Mucosa of descending colon (tissue), 3 donors: Measurements from ENCODE around the gene ATXN7. TPM values are rescaled to one million over a fixed set of nuclear protein-coding genes. Genes with fewer than 3 reads are reported as not detected.

Source experiments
- ATAC-seq: fragments of 200-7000 bp; cut with Tn5 transposase; one replicate; pipeline ENCODE4 v1.9.1; 2020; ENCODE audit warnings: mild to moderate bottlenecking, moderate library complexity
- DNase-seq, 3 donors: peaks; one replicate each; pipeline ENCODE4 v3.0.0-alpha.2; 2020
- H3K36me3 ChIP-seq: fragments of 200-600 bp; one replicate; pipeline ENCODE4 v1.8.0; 2021; ENCODE audit warnings: low read depth, mild to moderate bottlenecking
- H3K4me1 ChIP-seq: fragments of 200-600 bp; one replicate; pipeline ENCODE4 v1.8.0; 2021; ENCODE audit warnings: low read depth, mild to moderate bottlenecking
- H3K4me3 ChIP-seq: fragments of 200-600 bp; one replicate; pipeline ENCODE4 v1.8.0; 2021; ENCODE audit warnings: mild to moderate bottlenecking
- H3K9me3 ChIP-seq: fragments of 200-600 bp; one replicate; pipeline ENCODE4 v1.8.0; 2021; ENCODE audit warnings: mild to moderate bottlenecking
- intact Hi-C, 2 donors: fragments of 100-400 bp; cut with DNase I in 1 of 2; cut with micrococcal nuclease in 1 of 2; formaldehyde crosslinking; loops; one replicate each; pipeline versions ENCODE4 v1.11.0 to v1.11.1; 2022; cut with DNase I, micrococcal nuclease
- total RNA-seq, 3 donors: library from RNA; stranded (reverse); fragmentation: NEBNext Ultra II Directional in 2 of 3; extraction: Animal tissue kit (Norgen Biotek cat#: 25700) in 2 of 3; gene quantifications; one replicate each; pipeline versions ENCODE4 v1.2.1 to v1.2.4, GENCODE V29; 2021 to 2023
- TF ChIP-seq, protein P1 (sequence below): fragments of 200-600 bp; IDR thresholded peaks from one replicate; pipeline ENCODE4 v1.8.0; 2022; ENCODE audit warnings: antibody characterized with exemption, mild to moderate bottlenecking
- donor health status: DM: no; HTN: no; CAD: no; lungs with moderate emphysema.
- donor health status: DM: no; HTN: no; CAD: no.
- donor health status: DM: no; HTN: yes; CAD: no.

ATXN7 gene
- total RNA-seq, 3 donors from 2014 or later, result 41.2 to 57.4 (median 41.5) TPM

DNA sequence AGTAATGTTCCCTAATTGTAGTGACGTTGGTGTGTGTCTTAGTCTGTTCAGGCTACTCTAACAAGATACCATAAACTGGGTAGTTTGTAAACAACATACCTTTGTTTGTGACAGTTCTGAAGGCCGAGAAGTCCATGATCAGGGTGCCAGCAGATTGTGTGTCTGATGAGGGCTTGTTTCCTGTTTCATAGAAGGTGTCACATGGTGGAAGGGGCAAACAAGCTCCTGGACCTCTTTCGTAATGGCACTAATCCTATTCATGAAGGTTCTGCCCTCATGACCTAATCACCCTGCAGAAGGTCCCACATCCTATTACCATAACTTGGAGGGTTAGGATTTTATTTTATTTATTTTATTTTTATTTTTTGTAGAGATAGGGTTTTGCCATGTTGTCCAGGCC, 11.1 kb downstream of the ATXN7 start:
- no peak for ATAC-seq

DNA sequence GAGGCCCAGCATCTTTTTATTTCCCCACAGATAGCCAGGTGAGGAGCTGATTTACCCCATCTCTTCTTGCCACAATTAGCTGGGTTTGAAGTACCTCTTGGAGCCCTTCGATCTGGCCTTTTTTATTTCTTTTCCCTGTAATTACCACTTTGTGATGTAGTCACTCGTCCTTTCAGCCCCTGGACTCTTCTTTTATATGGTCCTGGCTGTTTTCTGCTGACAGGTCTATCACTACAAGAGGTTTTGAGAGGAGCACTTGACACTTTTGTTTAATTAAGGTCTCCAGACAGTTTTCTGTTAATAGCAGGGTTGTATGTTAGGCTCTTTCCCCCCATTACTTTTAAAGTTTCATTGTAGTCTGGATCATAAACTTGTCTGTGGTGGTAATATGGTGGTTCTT, 11.8 kb downstream of the ATXN7 start:
- peaks cover 8% of the 10 kb centered on the region for H3K4me1 ChIP-seq
- DNase-seq, result no peak
- no peaks in the 10 kb centered on the region for H3K36me3 ChIP-seq
- ATAC-seq, result no peak
- intact Hi-C loops, result no loop called here
- TF ChIP-seq, protein P1, sequence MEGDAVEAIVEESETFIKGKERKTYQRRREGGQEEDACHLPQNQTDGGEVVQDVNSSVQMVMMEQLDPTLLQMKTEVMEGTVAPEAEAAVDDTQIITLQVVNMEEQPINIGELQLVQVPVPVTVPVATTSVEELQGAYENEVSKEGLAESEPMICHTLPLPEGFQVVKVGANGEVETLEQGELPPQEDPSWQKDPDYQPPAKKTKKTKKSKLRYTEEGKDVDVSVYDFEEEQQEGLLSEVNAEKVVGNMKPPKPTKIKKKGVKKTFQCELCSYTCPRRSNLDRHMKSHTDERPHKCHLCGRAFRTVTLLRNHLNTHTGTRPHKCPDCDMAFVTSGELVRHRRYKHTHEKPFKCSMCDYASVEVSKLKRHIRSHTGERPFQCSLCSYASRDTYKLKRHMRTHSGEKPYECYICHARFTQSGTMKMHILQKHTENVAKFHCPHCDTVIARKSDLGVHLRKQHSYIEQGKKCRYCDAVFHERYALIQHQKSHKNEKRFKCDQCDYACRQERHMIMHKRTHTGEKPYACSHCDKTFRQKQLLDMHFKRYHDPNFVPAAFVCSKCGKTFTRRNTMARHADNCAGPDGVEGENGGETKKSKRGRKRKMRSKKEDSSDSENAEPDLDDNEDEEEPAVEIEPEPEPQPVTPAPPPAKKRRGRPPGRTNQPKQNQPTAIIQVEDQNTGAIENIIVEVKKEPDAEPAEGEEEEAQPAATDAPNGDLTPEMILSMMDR, result no peak
- H3K9me3 ChIP-seq, result no peaks in the 10 kb centered on the region
- H3K4me3 ChIP-seq, result no peak overlapping the region

More for the DNA sequence above, 11.1 kb downstream of the ATXN7 start:
- Histone ChIP-seq H3K9me3 (no peaks in the 10 kb centered on the region), H3K36me3 (no peaks in the 10 kb centered on the region), H3K4me3 (no peak overlapping the region), H3K4me1 (peaks cover 3% of the 10 kb centered on the region)
- intact Hi-C loops, result no loop called here
- DNase-seq, result no peak
- TF ChIP-seq, protein P1, result no peak

DNA sequence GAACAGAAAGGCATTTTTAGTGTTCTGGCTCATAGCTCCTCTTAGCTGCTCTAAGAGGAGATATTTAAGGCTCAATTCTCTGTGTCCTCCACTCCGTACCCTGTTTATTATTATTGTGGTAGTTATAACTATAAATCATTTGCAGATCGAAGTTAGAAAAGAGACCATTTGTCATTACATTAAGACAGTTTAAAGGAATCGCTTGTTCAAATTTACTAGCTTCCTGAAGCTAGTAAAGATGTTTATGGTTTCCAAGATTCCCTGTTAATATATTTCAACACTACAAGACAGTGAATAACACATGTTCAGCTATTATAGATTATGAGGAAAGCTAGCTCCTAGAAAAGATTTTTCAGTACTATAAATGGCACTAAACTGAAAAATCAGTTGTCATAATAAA, 12.6 kb downstream of the ATXN7 start:
- no peak for ATAC-seq
- no peak for DNase-seq
- peaks cover 12% of the 10 kb centered on the region for H3K4me1 ChIP-seq

DNA sequence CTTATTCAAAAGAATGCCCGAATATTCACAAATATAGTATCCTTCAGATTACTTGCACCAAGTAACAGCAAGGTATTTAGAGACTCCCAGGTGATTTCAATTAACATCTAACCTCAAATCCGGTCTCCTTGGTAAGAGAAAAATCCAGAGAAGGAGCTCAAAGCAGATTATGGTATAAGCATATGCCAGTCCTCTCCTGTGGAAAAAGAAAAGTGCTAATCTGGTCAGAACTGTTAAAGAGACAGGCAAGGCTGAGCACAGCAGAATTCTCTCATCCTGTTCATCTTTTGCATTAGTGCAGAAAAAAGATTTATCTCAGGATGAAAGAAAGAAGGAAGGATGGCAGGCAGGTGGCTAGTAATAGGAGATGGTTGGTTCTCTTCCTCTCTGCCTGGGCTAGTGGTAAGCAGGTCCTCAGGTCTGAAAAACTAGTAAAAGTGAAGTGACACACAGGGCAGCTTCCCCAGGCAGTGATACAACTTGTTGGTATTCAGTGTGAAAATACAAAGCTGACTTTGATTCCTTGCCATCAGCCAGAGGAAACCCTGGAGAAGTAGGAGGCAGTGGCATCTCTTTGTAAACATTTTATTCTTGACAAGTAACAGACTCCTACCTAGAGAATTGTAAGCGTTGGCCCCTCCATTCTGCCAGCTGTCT, 14.2 kb downstream of the ATXN7 start:
- Histone ChIP-seq H3K36me3 (no peaks in the 10 kb centered on the region), H3K4me1 (peaks cover 12% of the 10 kb centered on the region), H3K4me3 (no peak overlapping the region), H3K9me3 (no peaks in the 10 kb centered on the region)
- ATAC-seq (no peak), DNase-seq (no peak)
- intact Hi-C loops, result no loop called here
- TF ChIP-seq, protein P1, result no peak

More for the DNA sequence above, 12.6 kb downstream of the ATXN7 start:
- H3K36me3 ChIP-seq, result no peaks in the 10 kb centered on the region
- intact Hi-C loops, result no loop called here
- TF ChIP-seq, protein P1, result no peak
- H3K4me3 ChIP-seq, result no peak overlapping the region
- H3K9me3 ChIP-seq, result no peaks in the 10 kb centered on the region

DNA sequence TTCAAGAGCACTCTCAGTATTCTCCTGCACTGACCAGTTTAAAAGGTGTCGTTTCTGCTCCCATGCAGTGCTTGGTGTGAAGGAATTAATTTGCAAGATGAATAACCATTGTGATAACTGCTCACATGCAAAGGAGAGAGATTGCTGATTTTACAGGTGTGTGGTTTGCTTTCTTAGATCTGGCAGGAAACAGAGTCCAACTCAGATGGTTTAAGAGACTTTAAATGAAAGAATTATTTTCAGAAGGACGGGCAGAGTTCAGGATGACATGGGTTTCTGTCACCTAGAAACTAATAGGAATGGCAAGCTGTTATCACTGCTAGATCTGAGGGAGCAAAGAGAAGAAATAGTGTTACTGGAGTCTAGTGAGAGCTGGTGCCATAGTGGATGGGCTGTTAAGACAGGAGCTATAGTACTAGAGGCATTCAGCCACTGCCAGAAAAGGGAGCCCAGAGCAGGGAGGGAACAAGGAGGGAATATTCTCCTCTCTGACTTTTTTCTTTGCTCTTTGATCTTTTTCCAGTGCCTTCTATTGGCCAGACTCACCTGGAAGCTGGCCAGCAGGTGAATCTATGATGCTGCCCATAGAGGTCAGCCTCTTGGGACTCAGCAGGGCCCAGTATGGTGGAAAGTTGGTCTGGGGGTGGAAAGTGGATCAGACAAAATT, 14.9 kb downstream of the ATXN7 start:
- H3K9me3 ChIP-seq, result no peaks in the 10 kb centered on the region
- no peaks in the 10 kb centered on the region for H3K36me3 ChIP-seq
- H3K4me3 ChIP-seq, result no peak overlapping the region
- peaks cover 12% of the 10 kb centered on the region for H3K4me1 ChIP-seq
- ATAC-seq (no peak), DNase-seq (no peak)
- intact Hi-C loops, result no loop called here
- TF ChIP-seq, protein P1, result no peak
